GM18858 (cell line): ENCODE data around the gene WAPL.
"Not testable (repeated sequence)": the region's sequence is repeated elsewhere in the genome, so short reads cannot be mapped to it uniquely, and the experiment has no call there.

Experiments used
- ATAC-seq: cut with Tn5 transposase; IDR thresholded peaks from one replicate; pipeline ENCODE4 v1.9.1; 2021; ENCODE audit not compliant: unreplicated experiment

The WAPL gene

GRCh38 chr10:86525713-86526112 is 4.1 kb upstream of the WAPL start:
- not testable (repeated sequence) for ATAC-seq

- no peak for ATAC-seq
Observed at GRCh38 chr10:86524225-86524962, 2.8 kb upstream of the WAPL start.

- ATAC-seq, result no peak
Observed at GRCh38 chr10:86523348-86523747, 1.8 kb upstream of the WAPL start.

- no peak for ATAC-seq
Observed at GRCh38 chr10:86522510-86522855, 891 bp upstream of the WAPL start.

GRCh38 chr10:86520871-86521677 is 518 bp downstream of the WAPL start:
- ATAC-seq, result peak; percentile 1

- ATAC-seq, result no peak
Observed at GRCh38 chr10:86518781-86519180, 2.8 kb downstream of the WAPL start.

- ATAC-seq, result no peak
Observed at GRCh38 chr10:86512137-86512536, 9.5 kb downstream of the WAPL start.

GRCh38 chr10:86511027-86511865 is 10.3 kb downstream of the WAPL start:
- no peak for ATAC-seq

GRCh38 chr10:86509145-86509544 is 12.4 kb downstream of the WAPL start:
- no peak for ATAC-seq

GRCh38 chr10:86508217-86508616 is 13.4 kb downstream of the WAPL start:
- ATAC-seq, result no peak

GRCh38 chr10:86506499-86506898 is 15.1 kb downstream of the WAPL start:
- no peak for ATAC-seq

- ATAC-seq, result no peak
Observed at GRCh38 chr10:86506062-86506461, 15.5 kb downstream of the WAPL start.

GRCh38 chr10:86504510-86504909 is 17.1 kb downstream of the WAPL start:
- no peak for ATAC-seq

- no peak for ATAC-seq
Observed at GRCh38 chr10:86500846-86501245, 20.7 kb downstream of the WAPL start.

GRCh38 chr10:86498598-86498997 is 23.0 kb downstream of the WAPL start:
- ATAC-seq, result no peak

- ATAC-seq, result no peak
Observed at GRCh38 chr10:86497621-86498020, 24.0 kb downstream of the WAPL start.

GRCh38 chr10:86489960-86490612 is 31.5 kb downstream of the WAPL start:
- no peak for ATAC-seq

- ATAC-seq, result no peak
Observed at GRCh38 chr10:86489071-86489810, 32.4 kb downstream of the WAPL start.

- no peak for ATAC-seq
Observed at GRCh38 chr10:86486856-86487255, 34.7 kb downstream of the WAPL start.

- ATAC-seq, result no peak
Observed at GRCh38 chr10:86483664-86484063, 37.9 kb downstream of the WAPL start.
